C4-2B (cell line): ENCODE data around the gene MYH15.

Experiments used
- H3K27ac ChIP-seq: fragments of 450-650 bp; 2 replicates; pipeline ENCODE4 v1.5.1; 2017
- ZFX ChIP-seq: fragments of 450-650 bp; IDR thresholded peaks from 2 replicates; pipeline ENCODE4 v1.6.1; 2017
- TF ChIP-seq, protein P1 (sequence below): fragments of 450-650 bp; conservative IDR thresholded peaks from 2 replicates; pipeline ENCODE4 v1.5.1; 2017; ENCODE audit warnings: mild to moderate bottlenecking

Gene MYH15

DNA sequence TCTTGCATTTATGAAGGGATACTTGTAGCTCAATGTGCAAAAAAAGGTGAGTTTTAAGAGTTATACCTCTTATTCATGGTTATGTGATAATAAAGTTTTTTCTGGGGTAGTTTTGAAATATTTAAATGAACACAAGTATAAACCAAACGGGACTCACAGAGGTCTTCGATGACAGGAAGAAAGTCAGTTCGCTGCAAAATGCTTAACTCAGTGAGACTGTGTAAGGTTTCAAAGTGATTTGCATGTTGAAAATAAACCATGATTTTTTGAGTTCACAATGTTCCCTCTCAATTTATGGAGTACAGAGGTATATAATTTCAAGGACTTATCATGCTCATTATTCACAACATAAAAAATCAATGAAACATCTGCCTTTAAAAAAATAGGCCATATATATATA is 36.3 kb upstream of the MYH15 start:
- TF ChIP-seq ZFX = no peak
- TF ChIP-seq, protein P1, sequence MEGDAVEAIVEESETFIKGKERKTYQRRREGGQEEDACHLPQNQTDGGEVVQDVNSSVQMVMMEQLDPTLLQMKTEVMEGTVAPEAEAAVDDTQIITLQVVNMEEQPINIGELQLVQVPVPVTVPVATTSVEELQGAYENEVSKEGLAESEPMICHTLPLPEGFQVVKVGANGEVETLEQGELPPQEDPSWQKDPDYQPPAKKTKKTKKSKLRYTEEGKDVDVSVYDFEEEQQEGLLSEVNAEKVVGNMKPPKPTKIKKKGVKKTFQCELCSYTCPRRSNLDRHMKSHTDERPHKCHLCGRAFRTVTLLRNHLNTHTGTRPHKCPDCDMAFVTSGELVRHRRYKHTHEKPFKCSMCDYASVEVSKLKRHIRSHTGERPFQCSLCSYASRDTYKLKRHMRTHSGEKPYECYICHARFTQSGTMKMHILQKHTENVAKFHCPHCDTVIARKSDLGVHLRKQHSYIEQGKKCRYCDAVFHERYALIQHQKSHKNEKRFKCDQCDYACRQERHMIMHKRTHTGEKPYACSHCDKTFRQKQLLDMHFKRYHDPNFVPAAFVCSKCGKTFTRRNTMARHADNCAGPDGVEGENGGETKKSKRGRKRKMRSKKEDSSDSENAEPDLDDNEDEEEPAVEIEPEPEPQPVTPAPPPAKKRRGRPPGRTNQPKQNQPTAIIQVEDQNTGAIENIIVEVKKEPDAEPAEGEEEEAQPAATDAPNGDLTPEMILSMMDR = no peak
- H3K27ac ChIP-seq = no peak overlapping the region

DNA sequence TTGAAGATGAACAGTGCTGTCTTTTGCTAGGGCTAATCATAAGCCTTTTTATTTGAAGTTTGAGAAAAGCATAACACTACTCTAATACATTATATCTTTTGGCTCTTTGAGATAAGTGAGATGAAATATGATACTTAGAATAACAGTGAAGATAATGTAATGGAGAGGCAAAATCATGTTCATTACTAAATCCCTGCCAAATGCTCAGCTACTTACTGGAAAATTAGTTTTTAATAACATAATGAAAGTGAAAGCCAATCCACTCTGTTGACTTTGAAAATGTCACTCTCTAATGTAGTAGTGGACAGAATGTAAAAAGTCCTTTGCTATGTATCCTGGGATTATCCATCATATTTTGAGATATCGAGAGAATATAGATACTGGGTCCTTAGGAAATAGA is 35.9 kb upstream of the MYH15 start:
- no peak for TF ChIP-seq ZFX
- TF ChIP-seq, protein P1 = no peak
- no peak overlapping the region for H3K27ac ChIP-seq

DNA sequence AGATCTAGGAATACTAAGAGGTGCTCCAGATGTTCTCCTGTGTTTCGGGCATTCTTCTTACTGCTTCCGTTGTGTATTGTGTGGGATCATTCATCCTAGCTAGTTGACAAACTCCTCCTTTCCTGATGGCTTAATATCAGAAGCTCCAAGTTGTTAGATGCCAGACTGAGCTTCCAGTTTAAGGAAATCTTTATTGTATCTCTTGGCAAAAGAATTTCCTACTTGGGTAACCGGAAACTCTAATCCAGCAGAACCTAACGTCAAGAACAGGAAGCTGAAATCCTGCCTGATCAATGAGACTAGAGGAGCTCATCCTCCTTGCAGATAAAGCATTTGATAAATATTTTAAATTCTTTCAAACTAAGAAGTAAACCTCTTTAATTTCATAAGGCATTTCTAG is 27.7 kb upstream of the MYH15 start:
- no peak overlapping the region for H3K27ac ChIP-seq
- TF ChIP-seq ZFX = no peak
- TF ChIP-seq, protein P1 = no peak

DNA sequence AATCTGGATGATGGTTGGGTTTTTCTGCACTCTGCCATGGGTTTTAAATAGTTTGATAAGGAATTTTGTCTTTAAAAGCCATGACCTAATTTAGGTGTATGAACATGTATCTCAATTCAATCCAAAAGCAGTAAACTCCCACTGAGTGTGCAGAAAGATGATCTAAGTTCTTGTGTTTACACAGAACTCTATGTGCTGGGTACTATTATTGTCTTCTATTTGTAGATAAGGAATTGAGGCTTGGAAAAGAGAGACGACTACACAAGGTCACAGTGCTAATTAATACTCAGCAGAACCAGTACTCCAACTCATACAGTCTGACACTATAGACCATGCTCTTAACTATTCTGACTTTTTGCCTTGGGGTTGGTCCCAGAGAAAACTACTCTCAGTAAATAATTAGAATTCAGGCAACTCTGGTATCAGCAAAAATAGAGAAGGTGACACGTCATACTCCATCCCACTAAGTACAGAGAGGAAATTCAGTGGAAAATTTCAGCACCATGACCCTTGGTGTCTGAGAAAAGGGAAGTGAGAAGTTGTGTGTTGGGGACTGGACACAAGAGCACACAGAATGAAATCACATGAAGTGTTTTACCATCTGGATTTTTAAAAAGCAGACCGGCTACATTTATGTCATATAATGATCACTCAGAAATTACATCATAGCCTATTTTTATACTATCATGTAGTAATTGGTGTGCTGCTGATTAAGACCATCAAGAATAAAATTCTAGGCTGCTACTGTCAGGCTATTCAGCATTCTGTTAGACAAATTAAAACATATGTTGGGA is 18.3 kb upstream of the MYH15 start:
- no peak overlapping the region for H3K27ac ChIP-seq
- TF ChIP-seq ZFX = no peak
- TF ChIP-seq, protein P1 = no peak

DNA sequence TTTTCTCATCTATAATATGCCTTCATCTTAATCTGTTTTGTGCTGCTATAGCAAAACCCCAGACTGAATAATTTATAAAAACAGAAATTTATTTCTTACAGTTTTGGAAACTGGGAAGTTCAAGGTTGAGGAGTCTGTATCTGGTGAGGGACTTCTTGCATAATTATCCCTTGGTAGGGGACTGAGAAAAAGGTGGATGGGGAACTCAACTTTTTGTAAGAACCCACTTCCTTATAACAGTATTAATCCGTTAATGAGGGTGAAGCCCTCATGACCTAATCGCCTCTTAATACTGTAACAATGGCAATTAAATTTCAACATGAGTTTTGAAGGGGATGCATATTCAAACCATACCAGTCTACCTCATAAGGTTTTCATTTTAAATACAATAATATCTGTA is 17.4 kb upstream of the MYH15 start:
- no peak for TF ChIP-seq ZFX
- TF ChIP-seq, protein P1 = no peak
- H3K27ac ChIP-seq = no peak overlapping the region

DNA sequence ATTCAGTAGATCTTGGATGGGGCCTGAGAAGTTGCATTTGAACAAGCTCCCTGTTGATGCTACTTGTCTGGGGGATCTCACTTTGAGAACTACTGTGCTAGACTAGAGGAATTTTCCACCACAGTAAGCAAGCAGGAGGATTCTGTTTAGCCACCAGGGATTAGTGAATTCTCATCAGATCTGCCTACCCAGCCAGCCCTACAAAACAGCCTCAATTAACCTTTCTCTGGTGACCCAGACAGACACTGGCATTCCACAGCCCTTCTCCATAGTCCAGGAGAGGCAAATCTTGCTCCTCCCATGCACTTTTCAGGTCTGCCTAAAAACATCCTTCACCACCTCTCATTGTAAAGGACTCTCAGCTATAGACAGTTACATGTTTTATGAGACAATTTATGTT is 16.7 kb upstream of the MYH15 start:
- TF ChIP-seq, protein P1 = no peak
- TF ChIP-seq ZFX = no peak
- no peak overlapping the region for H3K27ac ChIP-seq

DNA sequence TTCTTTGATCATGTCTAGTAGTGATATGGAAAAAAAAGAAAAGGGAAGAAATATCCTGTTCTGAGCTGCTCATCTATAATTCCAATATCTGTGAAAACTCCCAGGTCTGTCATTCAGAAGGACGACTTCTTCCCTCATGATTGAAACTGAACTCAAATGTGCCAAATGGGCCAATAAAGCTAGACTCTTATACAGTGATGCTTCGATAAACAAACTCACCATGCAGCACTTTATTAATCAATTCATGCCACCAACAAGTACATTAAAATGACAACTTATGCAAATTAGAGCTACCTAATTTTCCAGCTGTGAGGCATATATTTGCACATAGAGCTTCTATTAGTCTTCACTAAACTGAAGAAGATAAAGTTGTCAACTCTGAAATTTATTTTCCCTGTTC is 15.6 kb upstream of the MYH15 start:
- TF ChIP-seq ZFX = no peak
- TF ChIP-seq, protein P1 = no peak
- no peak overlapping the region for H3K27ac ChIP-seq
